ENCODE results near the gene GPAT2. TPM values are rescaled to one million over a fixed set of nuclear protein-coding genes. Genes with fewer than 3 reads are reported as not detected.
"Not testable (repeated sequence)": the region's sequence is repeated elsewhere in the genome, so short reads cannot be mapped to it uniquely, and the experiment has no call there.

Gene GPAT2
- total RNA-seq, 1 experiment from 2014 or later, result 9.1 TPM

DNA sequence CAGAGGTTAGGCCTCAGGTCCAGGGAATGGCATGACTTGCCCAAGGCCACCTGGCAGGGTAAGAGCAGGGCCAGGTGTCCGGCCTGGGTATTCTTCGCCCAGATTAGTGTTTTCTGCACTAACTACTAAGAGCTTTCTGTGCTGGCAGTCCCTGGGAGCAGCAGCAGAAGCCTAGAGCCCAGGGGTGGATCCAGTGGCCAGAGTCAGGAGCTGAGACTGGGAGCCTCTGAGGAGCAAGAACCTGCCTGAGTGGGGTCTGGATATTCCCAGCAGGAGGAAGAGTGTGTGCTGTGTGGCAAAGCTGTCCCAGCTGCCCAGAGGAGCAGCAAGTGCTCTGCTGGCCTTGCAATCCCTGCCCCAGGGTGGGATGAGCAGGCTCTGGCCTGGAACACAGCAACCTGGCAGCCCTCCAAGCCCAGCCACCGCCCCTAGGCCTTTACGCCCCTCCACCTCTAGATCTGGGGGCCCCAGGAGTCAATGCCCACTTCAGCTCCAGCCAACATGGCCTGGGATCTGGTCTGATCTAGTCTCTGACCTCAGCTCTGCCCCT, 30.7 kb upstream of the GPAT2 start:
- intact Hi-C loops (cut with micrococcal nuclease; ENCODE audit: unreplicated experiment), result no loop called here
- Histone ChIP-seq H4K20me1 (ENCODE audit: insufficient read depth) (no peaks in the 10 kb centered on the region), H3K4me3 (no peak overlapping the region), H3K27ac (no peak overlapping the region), H3K9me3 (ENCODE audit: insufficient read depth, low read depth) (no peaks in the 10 kb centered on the region), H3K4me1 (replicated peaks; ENCODE audit: insufficient read depth) (peaks cover 13% of the 10 kb centered on the region; the same call in 1 of the 2 replicates), H3K79me2 (ENCODE audit: low read depth) (no peaks in the 10 kb centered on the region), H3F3A (ENCODE audit: insufficient read depth, low read depth) (no peaks in the 10 kb centered on the region), H3K27me3 (ENCODE audit: insufficient read depth, low read depth) (no peaks in the 10 kb centered on the region), H3K4me2 (no peak overlapping the region), H2AFZ (no peak overlapping the region), H3K36me3 (ENCODE audit: low read depth) (no peaks in the 10 kb centered on the region), H3K9me2 (ENCODE audit: insufficient read depth) (no peaks in the 10 kb centered on the region)
- POLR2A ChIA-PET (ENCODE audit: unreplicated experiment), result no interaction called here
- BruUV-seq (replicated peaks), result no TSS peak
- TF ChIP-seq EZH2 (IDR thresholded peaks at IDR 0.05; ENCODE audit: low read depth), result no peak
- CTCF ChIA-PET, result interaction anchor here (0.7 kb wide), 1 partner anchor 1561 kb away, joined by 3 read pairs; no protein-coding TSS in a partner anchor
- DNase-seq, result no peak

DNA sequence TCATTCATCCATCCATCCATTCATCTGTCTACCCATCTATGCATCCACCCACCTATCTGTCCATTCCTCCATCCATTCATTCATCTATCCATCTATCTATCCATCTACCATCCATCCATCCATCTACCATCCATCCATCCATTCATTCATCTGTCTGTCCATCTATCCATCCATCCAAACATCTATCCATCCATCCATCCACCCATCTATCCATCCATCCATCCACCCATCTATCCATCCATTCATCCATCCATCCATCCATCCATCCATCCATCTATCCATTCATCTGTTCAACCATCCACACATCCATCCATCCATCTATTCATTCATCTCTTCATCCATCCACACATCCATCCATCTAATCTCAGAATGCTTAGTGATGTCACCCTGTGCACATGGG, 30.0 kb upstream of the GPAT2 start:
- H3K79me2 ChIP-seq (ENCODE audit: low read depth); H3F3A ChIP-seq (ENCODE audit: insufficient read depth, low read depth); intact Hi-C loops (cut with micrococcal nuclease; ENCODE audit: unreplicated experiment); H3K9me2 ChIP-seq (ENCODE audit: insufficient read depth); H3K9me3 ChIP-seq (ENCODE audit: insufficient read depth, low read depth); CTCF ChIA-PET; H3K4me2 ChIP-seq; H3K27me3 ChIP-seq (ENCODE audit: insufficient read depth, low read depth); DNase-seq; BruUV-seq (replicated peaks); H3K4me3 ChIP-seq; H2AFZ ChIP-seq; H4K20me1 ChIP-seq (ENCODE audit: insufficient read depth); H3K27ac ChIP-seq; H3K36me3 ChIP-seq (ENCODE audit: low read depth); POLR2A ChIA-PET (ENCODE audit: unreplicated experiment): not testable (repeated sequence)
- H3K4me1 ChIP-seq (replicated peaks; ENCODE audit: insufficient read depth), result peaks cover 13% of the 10 kb centered on the region; the same call in 1 of the 2 replicates

DNA sequence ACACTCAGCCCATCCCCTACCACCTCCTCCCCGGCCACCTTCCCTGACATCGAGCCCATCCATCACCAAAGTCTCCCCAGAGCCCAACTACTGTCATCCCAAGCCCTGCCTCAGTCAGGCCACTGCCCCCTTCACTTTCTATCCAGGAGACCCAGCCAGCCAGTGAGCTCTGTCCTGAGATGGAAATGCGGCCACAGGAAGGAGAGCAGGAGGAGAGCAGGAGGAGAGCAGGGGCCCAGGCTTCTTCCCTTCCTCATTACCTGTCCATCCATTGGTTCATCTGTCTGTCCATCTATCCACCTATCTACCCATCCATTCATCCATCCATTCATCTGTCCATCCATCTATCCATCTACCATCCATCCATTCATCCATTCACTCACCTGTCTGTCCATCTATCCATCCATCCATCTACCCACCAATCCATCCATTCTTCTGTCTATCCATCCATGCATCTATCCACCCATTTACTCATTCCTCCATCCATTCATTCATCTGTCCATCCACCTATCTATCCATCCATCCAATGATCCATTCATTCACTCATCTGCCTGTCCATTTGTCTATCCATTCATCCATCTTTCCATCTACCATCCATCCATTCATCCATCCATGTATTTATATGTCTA, 29.4 kb upstream of the GPAT2 start:
- H3K4me3 ChIP-seq; H3F3A ChIP-seq (ENCODE audit: insufficient read depth, low read depth); H4K20me1 ChIP-seq (ENCODE audit: insufficient read depth); H3K9me3 ChIP-seq (ENCODE audit: insufficient read depth, low read depth); H3K36me3 ChIP-seq (ENCODE audit: low read depth); DNase-seq; H3K9me2 ChIP-seq (ENCODE audit: insufficient read depth); H3K27me3 ChIP-seq (ENCODE audit: insufficient read depth, low read depth); BruUV-seq (replicated peaks); H3K79me2 ChIP-seq (ENCODE audit: low read depth); H3K4me2 ChIP-seq; intact Hi-C loops (cut with micrococcal nuclease; ENCODE audit: unreplicated experiment); POLR2A ChIA-PET (ENCODE audit: unreplicated experiment); H2AFZ ChIP-seq; H3K27ac ChIP-seq: not testable (repeated sequence)
- CTCF ChIA-PET, result interaction anchor here (1.1 kb wide), 1 partner anchor 110 kb away, joined by 8 read pairs; no protein-coding TSS in a partner anchor
- H3K4me1 ChIP-seq (replicated peaks; ENCODE audit: insufficient read depth), result peaks cover 13% of the 10 kb centered on the region; the same call in 1 of the 2 replicates

DNA sequence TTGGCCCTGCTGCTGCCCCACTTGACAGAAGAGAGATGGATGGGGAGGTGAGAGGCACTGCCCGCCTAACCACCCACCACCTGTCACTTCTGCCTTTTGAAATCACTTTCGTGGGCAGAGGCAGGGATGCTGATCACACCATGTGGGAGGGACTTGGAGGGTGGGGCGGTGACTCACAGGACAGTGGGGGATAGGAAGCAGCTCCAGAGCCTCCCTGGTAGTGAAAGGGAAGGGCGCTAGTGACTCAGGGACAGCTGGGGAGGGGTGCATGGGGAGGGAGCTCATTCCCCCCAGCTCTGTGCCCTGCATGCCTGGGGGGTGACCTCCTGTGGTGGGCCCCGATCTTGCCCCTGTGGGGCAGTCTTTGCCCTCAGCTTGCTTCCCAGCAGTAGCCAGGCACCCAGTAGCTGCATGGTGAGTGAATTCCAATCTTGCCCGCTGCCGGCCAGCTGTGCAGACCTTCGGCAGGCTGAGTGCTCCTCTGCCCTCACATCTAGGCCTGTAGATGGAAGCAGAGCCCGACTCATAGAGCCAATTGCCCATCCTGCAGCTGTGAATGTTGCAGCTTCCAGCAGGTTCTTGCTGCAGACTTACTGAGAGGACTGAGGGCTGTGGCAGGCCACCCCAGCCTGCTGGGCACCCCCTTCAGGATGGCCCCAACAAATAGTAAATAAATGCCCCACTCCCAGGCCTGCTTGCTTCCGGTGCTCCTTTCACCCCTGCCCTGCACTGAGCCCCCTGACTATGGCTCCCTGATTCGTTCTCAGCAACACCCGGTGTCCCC, 28.6 kb upstream of the GPAT2 start:
- H3F3A ChIP-seq (ENCODE audit: insufficient read depth, low read depth); H3K4me1 ChIP-seq (replicated peaks; ENCODE audit: insufficient read depth); H3K27me3 ChIP-seq (ENCODE audit: insufficient read depth, low read depth); H4K20me1 ChIP-seq (ENCODE audit: insufficient read depth); POLR2A ChIA-PET (ENCODE audit: unreplicated experiment); H3K27ac ChIP-seq; H3K79me2 ChIP-seq (ENCODE audit: low read depth); BruUV-seq (replicated peaks); H2AFZ ChIP-seq; H3K36me3 ChIP-seq (ENCODE audit: low read depth); H3K4me3 ChIP-seq; H3K9me2 ChIP-seq (ENCODE audit: insufficient read depth); H3K9me3 ChIP-seq (ENCODE audit: insufficient read depth, low read depth): not testable (repeated sequence)
- CTCF ChIA-PET, result interaction anchor here (1.1 kb wide), 1 partner anchor 111 kb away, joined by 8 read pairs; no protein-coding TSS in a partner anchor
- TF ChIP-seq, protein P1, sequence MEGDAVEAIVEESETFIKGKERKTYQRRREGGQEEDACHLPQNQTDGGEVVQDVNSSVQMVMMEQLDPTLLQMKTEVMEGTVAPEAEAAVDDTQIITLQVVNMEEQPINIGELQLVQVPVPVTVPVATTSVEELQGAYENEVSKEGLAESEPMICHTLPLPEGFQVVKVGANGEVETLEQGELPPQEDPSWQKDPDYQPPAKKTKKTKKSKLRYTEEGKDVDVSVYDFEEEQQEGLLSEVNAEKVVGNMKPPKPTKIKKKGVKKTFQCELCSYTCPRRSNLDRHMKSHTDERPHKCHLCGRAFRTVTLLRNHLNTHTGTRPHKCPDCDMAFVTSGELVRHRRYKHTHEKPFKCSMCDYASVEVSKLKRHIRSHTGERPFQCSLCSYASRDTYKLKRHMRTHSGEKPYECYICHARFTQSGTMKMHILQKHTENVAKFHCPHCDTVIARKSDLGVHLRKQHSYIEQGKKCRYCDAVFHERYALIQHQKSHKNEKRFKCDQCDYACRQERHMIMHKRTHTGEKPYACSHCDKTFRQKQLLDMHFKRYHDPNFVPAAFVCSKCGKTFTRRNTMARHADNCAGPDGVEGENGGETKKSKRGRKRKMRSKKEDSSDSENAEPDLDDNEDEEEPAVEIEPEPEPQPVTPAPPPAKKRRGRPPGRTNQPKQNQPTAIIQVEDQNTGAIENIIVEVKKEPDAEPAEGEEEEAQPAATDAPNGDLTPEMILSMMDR (conservative IDR thresholded peaks at IDR 0.05), result peak; percentile 56
- intact Hi-C loops (cut with micrococcal nuclease; ENCODE audit: unreplicated experiment), result loop anchor here (2.0 kb wide), 1 partner anchor 53 kb away; the partner anchor contains the start of gene ADRA2B
- DNase-seq, result peak; percentile 74 to 83
- H3K4me2 ChIP-seq, result peak overlapping the region; percentile 41

DNA sequence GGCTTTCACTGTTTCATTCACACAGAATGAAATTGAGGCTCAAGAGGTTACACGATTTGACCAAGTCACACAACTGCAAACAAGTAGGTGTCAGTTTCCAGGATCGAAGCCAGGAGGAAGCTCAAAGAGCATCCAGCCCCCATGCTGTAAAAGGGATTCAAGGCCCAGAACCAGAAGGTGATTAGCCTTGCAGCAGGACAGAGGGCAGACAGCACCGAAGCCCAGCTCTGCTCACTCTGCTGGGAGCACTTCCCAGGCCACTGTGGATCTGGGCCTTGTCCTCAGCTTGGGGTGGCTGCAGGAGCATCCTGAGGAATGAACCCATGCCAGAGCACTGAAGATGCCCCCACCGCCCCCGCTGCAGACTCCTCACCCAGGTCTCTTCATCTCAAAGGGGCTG, 27.8 kb upstream of the GPAT2 start:
- BruUV-seq (replicated peaks), result not testable (repeated sequence)
- intact Hi-C loops (cut with micrococcal nuclease; ENCODE audit: unreplicated experiment), result loop anchor here (2.0 kb wide), 1 partner anchor 54 kb away; the partner anchor contains the start of gene ADRA2B

DNA sequence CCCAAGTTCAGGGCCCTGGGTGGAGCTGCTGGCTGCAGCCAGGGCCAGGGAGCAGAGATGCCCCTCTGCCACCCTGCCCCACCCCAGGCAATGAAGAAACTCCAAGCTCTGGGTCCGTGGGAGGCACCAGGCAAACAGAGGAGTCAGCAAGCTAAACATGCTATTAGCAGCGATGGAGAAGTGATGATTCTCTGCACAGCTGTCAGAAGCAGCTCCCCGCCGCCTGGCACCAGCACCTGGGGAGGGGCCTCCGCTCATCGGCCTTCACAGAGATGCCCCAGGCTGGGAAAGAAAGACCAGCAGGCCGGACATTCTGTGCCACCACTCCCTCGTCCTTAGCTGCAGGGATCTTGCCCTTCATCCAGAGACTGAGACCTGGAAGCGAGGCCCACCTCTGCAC, 27.2 kb upstream of the GPAT2 start:
- H2AFZ ChIP-seq; H3K9me3 ChIP-seq (ENCODE audit: insufficient read depth, low read depth); H3K4me2 ChIP-seq; H3K27me3 ChIP-seq (ENCODE audit: insufficient read depth, low read depth); DNase-seq; H3K9me2 ChIP-seq (ENCODE audit: insufficient read depth); H4K20me1 ChIP-seq (ENCODE audit: insufficient read depth); CTCF ChIA-PET; H3K79me2 ChIP-seq (ENCODE audit: low read depth); H3K4me3 ChIP-seq; H3F3A ChIP-seq (ENCODE audit: insufficient read depth, low read depth); BruUV-seq (replicated peaks); H3K4me1 ChIP-seq (replicated peaks; ENCODE audit: insufficient read depth); POLR2A ChIA-PET (ENCODE audit: unreplicated experiment); H3K36me3 ChIP-seq (ENCODE audit: low read depth); H3K27ac ChIP-seq: not testable (repeated sequence)
- intact Hi-C loops (cut with micrococcal nuclease; ENCODE audit: unreplicated experiment), result loop anchor here (2.0 kb wide), 1 partner anchor 55 kb away; the partner anchor contains the start of gene ADRA2B

More for the DNA sequence above, 27.8 kb upstream of the GPAT2 start:
- H3K27ac ChIP-seq; H3K9me3 ChIP-seq (ENCODE audit: insufficient read depth, low read depth); H3K27me3 ChIP-seq (ENCODE audit: insufficient read depth, low read depth); H2AFZ ChIP-seq; POLR2A ChIA-PET (ENCODE audit: unreplicated experiment); H3K4me3 ChIP-seq; H3F3A ChIP-seq (ENCODE audit: insufficient read depth, low read depth); DNase-seq; H3K4me1 ChIP-seq (replicated peaks; ENCODE audit: insufficient read depth); H3K4me2 ChIP-seq; H4K20me1 ChIP-seq (ENCODE audit: insufficient read depth); H3K9me2 ChIP-seq (ENCODE audit: insufficient read depth); CTCF ChIA-PET; H3K36me3 ChIP-seq (ENCODE audit: low read depth); H3K79me2 ChIP-seq (ENCODE audit: low read depth): not testable (repeated sequence)
